K562 (cell line): Measurements from ENCODE around the gene RPL9. TPM values are rescaled to one million over a fixed set of nuclear protein-coding genes. Genes with fewer than 3 reads are reported as not detected.

ENCODE experiments used
- BCL6 ChIP-seq: fragments of 250-450 bp; sonication (Bioruptor Pico); IDR thresholded peaks from 2 replicates; pipeline ENCODE4 v1.4.0; 2020
- ELF1 ChIP-seq: fragments of 200-800 bp; sonication (Bioruptor generic); IDR thresholded peaks from 2 replicates; pipeline ENCODE4 v1.6.1; 2016; ENCODE audit warnings: missing genetic modification characterization, missing compliant biosample characterization
- GABPB1 ChIP-seq: sonication (generic); formaldehyde crosslinking; IDR thresholded peaks from 2 replicates; pipeline ENCODE4 v1.8.0; 2022; ENCODE audit warnings: mild to moderate bottlenecking, missing genetic modification reagents
- IFI16 ChIP-seq: fragments of 250-450 bp; sonication (Bioruptor Pico); IDR thresholded peaks from 2 replicates; pipeline ENCODE4 v2.1.2; 2022; ENCODE audit warnings: mild to moderate bottlenecking, inconsistent platforms
- LCOR ChIP-seq: sonication (generic); formaldehyde crosslinking; IDR thresholded peaks from 2 replicates; pipeline ENCODE4 v1.8.0; 2022; ENCODE audit warnings: mild to moderate bottlenecking, missing genetic modification reagents
- NCOA6 ChIP-seq: fragments of 450-650 bp; IDR thresholded peaks from 2 replicates; pipeline ENCODE4 v1.6.1; 2017; ENCODE audit warnings: mild to moderate bottlenecking
- NRF1 ChIP-seq, 2 experiments: fragments of 450-650 bp; IDR thresholded peaks in 1 of 2; conservative IDR thresholded peaks in 1 of 2; 2 replicates each; pipeline ENCODE4 v1.6.1; 2014; ENCODE audit warnings: mild to moderate bottlenecking in 2 of 2
- PHF21A ChIP-seq: fragments of 450-650 bp; IDR thresholded peaks from 2 replicates; pipeline ENCODE4 v1.6.1; 2017; ENCODE audit warnings: low read depth, borderline replicate concordance
- RNF2 ChIP-seq: sonication (generic); IDR thresholded peaks from 2 replicates; pipeline ENCODE4 v1.6.1; 2016
- SMAD1 ChIP-seq: fragments of 150-350 bp; IDR thresholded peaks from 2 replicates; pipeline ENCODE4 v1.6.1; 2014; ENCODE audit warnings: low read length, low read depth; ENCODE audit not compliant: partially characterized antibody
- ZNF41 ChIP-seq: fragments of 250-450 bp; sonication (Bioruptor Pico); conservative IDR thresholded peaks from 2 replicates; pipeline ENCODE4 v1.4.0; 2020; ENCODE audit warnings: mild to moderate bottlenecking
- ZSCAN32 ChIP-seq: fragments of 450-650 bp; formaldehyde crosslinking; IDR thresholded peaks from 2 replicates; pipeline ENCODE4 v1.4.0; 2020; ENCODE audit warnings: mild to moderate bottlenecking, moderate library complexity
- polyA plus RNA-seq, 8 experiments: library from polyadenylated mRNA; depleted of rRNA in 4 of 8; stranded (reverse) in 5 of 8; unstranded in 3 of 8; fragments of >200 nt; fragmentation: Nextera tagmentation in 2 of 8; fragmentation: Illumina TruSeq in 1 of 8; extraction: Ambion mirVana in 2 of 8; extraction: Trizol in 1 of 8; gene quantifications; 2 replicates each; pipeline versions ENCODE4 v1.2.1 to v1.2.3, GENCODE V29; 2011 to 2014; ENCODE audit warnings: inconsistent platforms in 1 of 8, missing spikeins in 1 of 8
- total RNA-seq, 7 experiments: library from RNA; depleted of rRNA in 6 of 7; stranded (reverse); fragments of >200 nt in 6 of 7; fragmentation: Illumina TruSeq in 2 of 7; extraction: Trizol in 2 of 7; gene quantifications; 2 replicates each; pipeline versions ENCODE4 v1.2.1 to v1.2.3, GENCODE V29; 2011 to 2021; ENCODE audit warnings: low replicate concordance in 1 of 7
- TF ChIP-seq, protein P1 (sequence below): fragments of 150-350 bp; conservative IDR thresholded peaks from 2 replicates; pipeline ENCODE4 v1.6.1; 2014; ENCODE audit warnings: low read length
- TF ChIP-seq, protein P2 (sequence below): fragments of 250-450 bp; sonication (Bioruptor Pico); IDR thresholded peaks from 2 replicates; pipeline ENCODE4 v1.4.0; 2020; ENCODE audit warnings: mild to moderate bottlenecking, moderate library complexity, borderline replicate concordance
- TF ChIP-seq, protein P3 (sequence below): fragments of 450-650 bp; formaldehyde crosslinking; IDR thresholded peaks from 2 replicates; pipeline ENCODE4 v1.4.0; 2022; ENCODE audit warnings: missing genetic modification characterization
- TF ChIP-seq, protein P4 (sequence below): fragments of 250-450 bp; sonication (Bioruptor Pico); IDR thresholded peaks from 2 replicates; pipeline ENCODE4 v1.4.0; 2020

The RPL9 gene
- total and polyA plus RNA-seq, 9 of the 15 experiments (the other 6 are each of a cell fraction or from before 2014, with no cell fraction given), result 1,925 to 5,178 (median 3,033) TPM

DNA sequence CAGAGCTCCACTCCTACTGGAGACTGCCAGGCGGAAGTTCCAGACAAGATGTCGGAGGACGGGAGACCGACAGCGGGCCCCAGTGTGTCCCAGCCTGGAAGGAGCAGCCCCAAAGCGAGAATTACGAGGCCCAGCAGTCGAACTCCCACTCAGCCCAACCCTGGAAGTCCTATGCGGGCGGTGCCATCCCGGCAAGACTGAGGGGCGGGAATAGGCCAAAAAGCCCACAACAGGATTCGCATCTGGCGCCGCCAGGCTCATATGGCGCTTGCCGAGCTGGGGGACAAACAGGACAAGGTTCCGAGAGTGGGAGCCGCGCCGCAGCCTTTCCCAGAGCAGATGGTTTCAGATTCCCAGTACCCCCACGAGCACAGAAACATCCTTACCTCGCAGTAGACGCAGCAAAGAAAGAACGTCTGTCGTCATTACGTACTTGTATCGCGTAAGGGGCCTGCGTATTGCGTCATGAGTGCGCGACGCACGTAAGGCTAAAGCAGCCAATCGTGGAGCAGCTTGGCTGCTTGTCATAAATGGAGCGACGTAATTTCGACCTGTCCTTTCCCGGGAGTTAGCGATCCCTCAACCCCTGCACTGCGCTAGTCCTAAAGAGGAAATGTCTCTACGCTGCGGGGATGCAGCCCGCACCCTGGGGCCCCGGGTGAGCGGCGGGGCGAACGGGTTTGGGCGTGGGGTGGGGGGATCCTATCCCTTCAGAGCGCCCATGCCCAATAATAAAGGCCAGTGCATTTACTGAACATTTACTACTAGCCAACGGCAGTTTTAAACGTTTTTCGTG, at the start of gene RPL9, which contains the start of gene LIAS (continued):
- TF ChIP-seq, protein P1, sequence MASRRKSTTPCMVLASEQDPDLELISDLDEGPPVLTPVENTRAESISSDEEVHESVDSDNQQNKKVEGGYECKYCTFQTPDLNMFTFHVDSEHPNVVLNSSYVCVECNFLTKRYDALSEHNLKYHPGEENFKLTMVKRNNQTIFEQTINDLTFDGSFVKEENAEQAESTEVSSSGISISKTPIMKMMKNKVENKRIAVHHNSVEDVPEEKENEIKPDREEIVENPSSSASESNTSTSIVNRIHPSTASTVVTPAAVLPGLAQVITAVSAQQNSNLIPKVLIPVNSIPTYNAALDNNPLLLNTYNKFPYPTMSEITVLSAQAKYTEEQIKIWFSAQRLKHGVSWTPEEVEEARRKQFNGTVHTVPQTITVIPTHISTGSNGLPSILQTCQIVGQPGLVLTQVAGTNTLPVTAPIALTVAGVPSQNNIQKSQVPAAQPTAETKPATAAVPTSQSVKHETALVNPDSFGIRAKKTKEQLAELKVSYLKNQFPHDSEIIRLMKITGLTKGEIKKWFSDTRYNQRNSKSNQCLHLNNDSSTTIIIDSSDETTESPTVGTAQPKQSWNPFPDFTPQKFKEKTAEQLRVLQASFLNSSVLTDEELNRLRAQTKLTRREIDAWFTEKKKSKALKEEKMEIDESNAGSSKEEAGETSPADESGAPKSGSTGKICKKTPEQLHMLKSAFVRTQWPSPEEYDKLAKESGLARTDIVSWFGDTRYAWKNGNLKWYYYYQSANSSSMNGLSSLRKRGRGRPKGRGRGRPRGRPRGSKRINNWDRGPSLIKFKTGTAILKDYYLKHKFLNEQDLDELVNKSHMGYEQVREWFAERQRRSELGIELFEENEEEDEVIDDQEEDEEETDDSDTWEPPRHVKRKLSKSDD, result no peak
- TF ChIP-seq, protein P2, sequence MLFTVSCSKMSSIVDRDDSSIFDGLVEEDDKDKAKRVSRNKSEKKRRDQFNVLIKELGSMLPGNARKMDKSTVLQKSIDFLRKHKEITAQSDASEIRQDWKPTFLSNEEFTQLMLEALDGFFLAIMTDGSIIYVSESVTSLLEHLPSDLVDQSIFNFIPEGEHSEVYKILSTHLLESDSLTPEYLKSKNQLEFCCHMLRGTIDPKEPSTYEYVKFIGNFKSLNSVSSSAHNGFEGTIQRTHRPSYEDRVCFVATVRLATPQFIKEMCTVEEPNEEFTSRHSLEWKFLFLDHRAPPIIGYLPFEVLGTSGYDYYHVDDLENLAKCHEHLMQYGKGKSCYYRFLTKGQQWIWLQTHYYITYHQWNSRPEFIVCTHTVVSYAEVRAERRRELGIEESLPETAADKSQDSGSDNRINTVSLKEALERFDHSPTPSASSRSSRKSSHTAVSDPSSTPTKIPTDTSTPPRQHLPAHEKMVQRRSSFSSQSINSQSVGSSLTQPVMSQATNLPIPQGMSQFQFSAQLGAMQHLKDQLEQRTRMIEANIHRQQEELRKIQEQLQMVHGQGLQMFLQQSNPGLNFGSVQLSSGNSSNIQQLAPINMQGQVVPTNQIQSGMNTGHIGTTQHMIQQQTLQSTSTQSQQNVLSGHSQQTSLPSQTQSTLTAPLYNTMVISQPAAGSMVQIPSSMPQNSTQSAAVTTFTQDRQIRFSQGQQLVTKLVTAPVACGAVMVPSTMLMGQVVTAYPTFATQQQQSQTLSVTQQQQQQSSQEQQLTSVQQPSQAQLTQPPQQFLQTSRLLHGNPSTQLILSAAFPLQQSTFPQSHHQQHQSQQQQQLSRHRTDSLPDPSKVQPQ, result no peak
- TF ChIP-seq ZSCAN32, result peak; percentile 89
- TF ChIP-seq LCOR, result peak; percentile 48; the same call in 1 of the 2 replicates
- TF ChIP-seq, protein P3, sequence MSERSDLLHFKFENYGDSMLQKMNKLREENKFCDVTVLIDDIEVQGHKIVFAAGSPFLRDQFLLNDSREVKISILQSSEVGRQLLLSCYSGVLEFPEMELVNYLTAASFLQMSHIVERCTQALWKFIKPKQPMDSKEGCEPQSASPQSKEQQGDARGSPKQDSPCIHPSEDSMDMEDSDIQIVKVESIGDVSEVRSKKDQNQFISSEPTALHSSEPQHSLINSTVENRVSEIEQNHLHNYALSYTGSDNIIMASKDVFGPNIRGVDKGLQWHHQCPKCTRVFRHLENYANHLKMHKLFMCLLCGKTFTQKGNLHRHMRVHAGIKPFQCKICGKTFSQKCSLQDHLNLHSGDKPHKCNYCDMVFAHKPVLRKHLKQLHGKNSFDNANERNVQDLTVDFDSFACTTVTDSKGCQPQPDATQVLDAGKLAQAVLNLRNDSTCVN (CRISPR knock-in tag), result no peak
- 0 out of 2 replicates have a peak, but pooled peaks have one; percentile 3 for TF ChIP-seq ELF1 (tag)
- TF ChIP-seq RNF2, result peak; percentile 34; the same call in 1 of the 2 replicates
- peak; percentile 58 for TF ChIP-seq NRF1 (conservative IDR thresholded peaks at IDR 0.05 in 1 of 2, IDR thresholded peaks at IDR 0.05 in 1 of 2)
- TF ChIP-seq PHF21A, result no peak
- no peak for TF ChIP-seq ZNF41 (CRISPR knock-in tag)
- no peak for TF ChIP-seq BCL6 (CRISPR knock-in tag)
- TF ChIP-seq GABPB1 (CRISPR knock-in tag), result peak; percentile 15; the same call in 1 of the 2 replicates
- TF ChIP-seq NCOA6, result peak; percentile 99
- TF ChIP-seq SMAD1, result peak; percentile 94
- TF ChIP-seq IFI16 (CRISPR knock-in tag), result no peak
- TF ChIP-seq, protein P4, sequence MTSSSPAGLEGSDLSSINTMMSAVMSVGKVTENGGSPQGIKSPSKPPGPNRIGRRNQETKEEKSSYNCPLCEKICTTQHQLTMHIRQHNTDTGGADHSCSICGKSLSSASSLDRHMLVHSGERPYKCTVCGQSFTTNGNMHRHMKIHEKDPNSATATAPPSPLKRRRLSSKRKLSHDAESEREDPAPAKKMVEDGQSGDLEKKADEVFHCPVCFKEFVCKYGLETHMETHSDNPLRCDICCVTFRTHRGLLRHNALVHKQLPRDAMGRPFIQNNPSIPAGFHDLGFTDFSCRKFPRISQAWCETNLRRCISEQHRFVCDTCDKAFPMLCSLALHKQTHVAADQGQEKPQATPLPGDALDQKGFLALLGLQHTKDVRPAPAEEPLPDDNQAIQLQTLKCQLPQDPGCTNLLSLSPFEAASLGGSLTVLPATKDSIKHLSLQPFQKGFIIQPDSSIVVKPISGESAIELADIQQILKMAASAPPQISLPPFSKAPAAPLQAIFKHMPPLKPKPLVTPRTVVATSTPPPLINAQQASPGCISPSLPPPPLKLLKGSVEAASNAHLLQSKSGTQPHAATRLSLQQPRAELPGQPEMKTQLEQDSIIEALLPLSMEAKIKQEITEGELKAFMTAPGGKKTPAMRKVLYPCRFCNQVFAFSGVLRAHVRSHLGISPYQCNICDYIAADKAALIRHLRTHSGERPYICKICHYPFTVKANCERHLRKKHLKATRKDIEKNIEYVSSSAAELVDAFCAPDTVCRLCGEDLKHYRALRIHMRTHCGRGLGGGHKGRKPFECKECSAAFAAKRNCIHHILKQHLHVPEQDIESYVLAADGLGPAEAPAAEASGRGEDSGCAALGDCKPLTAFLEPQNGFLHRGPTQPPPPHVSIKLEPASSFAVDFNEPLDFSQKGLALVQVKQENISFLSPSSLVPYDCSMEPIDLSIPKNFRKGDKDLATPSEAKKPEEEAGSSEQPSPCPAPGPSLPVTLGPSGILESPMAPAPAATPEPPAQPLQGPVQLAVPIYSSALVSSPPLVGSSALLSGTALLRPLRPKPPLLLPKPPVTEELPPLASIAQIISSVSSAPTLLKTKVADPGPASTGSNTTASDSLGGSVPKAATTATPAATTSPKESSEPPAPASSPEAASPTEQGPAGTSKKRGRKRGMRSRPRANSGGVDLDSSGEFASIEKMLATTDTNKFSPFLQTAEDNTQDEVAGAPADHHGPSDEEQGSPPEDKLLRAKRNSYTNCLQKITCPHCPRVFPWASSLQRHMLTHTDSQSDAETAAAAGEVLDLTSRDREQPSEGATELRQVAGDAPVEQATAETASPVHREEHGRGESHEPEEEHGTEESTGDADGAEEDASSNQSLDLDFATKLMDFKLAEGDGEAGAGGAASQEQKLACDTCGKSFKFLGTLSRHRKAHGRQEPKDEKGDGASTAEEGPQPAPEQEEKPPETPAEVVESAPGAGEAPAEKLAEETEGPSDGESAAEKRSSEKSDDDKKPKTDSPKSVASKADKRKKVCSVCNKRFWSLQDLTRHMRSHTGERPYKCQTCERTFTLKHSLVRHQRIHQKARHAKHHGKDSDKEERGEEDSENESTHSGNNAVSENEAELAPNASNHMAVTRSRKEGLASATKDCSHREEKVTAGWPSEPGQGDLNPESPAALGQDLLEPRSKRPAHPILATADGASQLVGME (CRISPR knock-in tag), result no peak
